Measurements from ENCODE around the gene ATE1. TPM values are rescaled to one million over a fixed set of nuclear protein-coding genes. Genes with fewer than 3 reads are reported as not detected.
"Not testable (repeated sequence)": the region's sequence is repeated elsewhere in the genome, so short reads cannot be mapped to it uniquely, and the experiment has no call there.

Gene ATE1
- polyA plus RNA-seq, 5 donors: 21.4 to 40.1 (median 36.8) TPM

DNA sequence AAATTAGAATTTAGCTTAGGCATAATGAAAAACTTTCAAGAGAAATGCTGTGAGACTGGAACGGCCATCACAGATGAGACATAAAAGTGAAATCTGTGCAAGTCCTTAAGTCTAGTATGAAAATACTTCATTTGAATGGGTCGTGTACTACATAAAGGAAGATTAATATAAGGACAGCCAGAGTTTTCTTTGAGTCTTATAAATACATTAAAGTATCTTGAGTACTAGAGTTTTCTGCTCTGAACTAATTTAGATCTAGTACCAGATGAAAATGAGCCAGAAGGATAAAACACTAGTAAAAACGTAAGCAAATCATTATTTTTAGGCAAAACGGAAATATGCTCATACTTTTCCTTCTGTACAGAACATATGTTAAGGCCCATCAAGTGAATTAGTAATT lies 93.1 kb downstream of the ATE1 start:
- DNase-seq: no peak

GRCh38 chr10:121833387-121833786 lies 94.4 kb downstream of the ATE1 start:
- DNase-seq: no peak

GRCh38 chr10:121832647-121833046 lies 95.2 kb downstream of the ATE1 start:
- DNase-seq: no peak

- DNase-seq: no peak
Observed at GRCh38 chr10:121831777-121832176, 96.1 kb downstream of the ATE1 start.

- DNase-seq: no peak
Observed at GRCh38 chr10:121831237-121831636, 96.6 kb downstream of the ATE1 start.

GRCh38 chr10:121830101-121830500 lies 97.7 kb downstream of the ATE1 start:
- DNase-seq: no peak

DNA sequence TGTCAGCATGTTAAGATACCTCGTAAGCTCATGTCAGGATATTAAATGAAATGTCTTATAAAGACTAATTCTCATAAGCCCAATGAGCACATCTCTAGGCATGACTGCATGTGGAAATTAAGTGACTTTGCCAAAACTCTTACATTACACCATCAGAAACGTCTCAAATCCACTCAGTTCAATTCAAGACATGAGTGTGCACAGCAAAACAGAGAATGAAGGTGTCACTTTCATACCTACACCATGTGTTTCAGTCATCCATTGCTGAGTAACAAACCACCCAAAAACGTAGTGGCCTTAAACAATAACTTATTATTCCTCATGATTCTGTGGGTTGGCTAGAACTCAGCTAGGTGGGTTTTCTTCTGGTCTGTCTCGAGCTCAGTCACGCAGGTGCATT lies 99.8 kb downstream of the ATE1 start:
- no peak for DNase-seq

DNA sequence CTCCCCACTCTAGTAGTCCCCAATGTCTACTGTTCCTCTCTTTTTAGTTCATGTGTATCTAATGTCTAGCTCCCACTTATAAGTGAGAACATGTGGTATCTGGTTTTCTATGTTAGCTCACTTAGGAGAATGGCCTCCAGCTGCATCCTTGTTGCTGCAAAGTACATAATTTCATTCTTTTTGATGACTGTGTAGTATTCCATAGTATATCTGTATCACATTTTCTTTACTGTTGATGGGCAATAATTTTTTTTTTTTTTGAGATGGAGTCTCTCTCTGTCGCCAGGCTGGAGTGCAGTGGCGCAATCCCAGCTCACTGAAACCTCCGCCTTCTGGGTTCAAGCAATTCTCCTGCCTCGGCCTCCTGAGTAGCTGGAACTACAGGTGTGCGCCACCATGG lies 101.1 kb downstream of the ATE1 start:
- not testable (repeated sequence) for DNase-seq

DNA sequence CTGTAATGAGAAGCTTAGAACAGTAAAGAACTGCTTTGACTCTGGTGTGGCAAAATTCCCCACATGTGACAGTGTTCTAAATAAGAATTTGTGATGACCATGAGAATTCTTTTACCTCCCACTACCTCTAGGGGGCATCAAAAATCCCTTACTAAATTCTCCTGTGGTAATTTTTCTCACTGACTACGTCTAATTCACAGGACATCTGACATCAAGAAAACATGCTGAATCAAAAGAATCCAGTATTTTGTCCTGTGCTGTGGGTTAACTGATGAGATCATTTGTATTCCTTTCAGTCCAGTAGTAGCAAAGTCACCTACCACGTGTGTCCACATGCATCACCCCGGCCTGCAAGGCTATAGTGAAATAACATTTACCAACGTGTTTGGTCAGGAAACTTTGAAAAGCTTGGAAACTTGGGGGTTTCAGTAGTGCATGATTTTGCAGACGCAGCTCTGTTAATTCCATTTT lies 103.8 kb downstream of the ATE1 start:
- peak in 1 of 2 donors; percentile 8 for DNase-seq

- no peak for DNase-seq
Observed at GRCh38 chr10:121822724-121823123, 105.1 kb downstream of the ATE1 start.

DNA sequence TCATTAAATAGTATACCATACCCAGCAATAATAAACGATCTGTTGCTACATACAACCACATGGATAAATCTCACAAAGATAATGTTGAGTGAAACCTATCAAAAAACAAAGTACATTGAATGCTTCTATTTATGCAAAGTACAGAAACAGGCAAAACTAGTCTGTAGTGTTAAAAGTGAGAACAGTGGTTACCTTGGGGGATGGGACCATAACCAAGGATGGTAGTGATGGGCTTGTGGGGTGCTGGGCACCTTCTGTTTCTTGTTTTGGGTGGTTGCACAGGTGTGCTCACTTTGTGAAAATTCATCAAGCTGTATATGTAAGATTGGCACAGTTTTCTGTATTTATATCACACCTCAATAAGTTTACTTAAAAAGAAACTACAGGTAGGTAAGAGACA lies 105.7 kb downstream of the ATE1 start:
- DNase-seq: no peak

- no peak for DNase-seq
Observed at GRCh38 chr10:121819049-121819448, 108.8 kb downstream of the ATE1 start.

DNA sequence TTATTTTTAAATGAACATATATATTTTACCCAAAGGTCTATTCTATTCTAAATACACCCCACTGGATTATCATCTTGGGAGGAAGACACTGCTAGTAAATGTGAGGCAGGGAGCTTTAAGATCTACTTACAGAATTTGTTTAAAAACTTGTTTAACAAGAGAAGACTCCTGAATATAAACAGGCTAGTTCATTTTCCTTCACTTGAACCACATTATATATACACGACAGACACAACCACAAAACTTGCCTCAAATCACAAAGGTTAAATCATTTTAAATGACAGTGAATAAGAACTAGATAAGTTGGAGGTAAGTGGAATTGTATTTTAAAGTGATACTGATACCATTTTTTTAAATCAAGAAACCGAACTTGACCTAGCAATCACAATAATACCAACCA lies 109.2 kb downstream of the ATE1 start:
- DNase-seq: no peak

DNA sequence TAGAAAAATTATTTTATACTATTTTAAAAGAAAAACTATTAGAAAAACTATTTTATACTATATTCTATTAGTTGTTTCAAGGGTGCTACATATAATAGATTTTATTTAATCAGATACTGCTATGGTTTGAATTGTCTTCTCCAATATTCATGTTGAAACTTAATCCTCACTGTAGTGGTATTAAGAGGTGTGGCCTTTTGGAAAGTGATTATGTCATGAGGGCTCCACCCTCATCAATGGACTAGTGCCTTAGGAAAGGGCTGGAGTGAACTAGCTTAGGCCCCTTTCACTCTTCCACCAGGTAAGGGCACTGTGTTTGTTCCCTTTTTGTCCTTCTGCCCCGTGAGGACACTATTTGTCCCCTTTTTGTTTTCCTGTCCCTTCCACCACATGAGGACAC lies 111.6 kb downstream of the ATE1 start:
- DNase-seq: no peak

GRCh38 chr10:121813857-121814256 lies 114.0 kb downstream of the ATE1 start:
- no peak for DNase-seq

GRCh38 chr10:121813211-121813815 lies 114.5 kb downstream of the ATE1 start:
- DNase-seq: no peak

GRCh38 chr10:121812031-121812430 lies 115.8 kb downstream of the ATE1 start:
- no peak for DNase-seq

DNA sequence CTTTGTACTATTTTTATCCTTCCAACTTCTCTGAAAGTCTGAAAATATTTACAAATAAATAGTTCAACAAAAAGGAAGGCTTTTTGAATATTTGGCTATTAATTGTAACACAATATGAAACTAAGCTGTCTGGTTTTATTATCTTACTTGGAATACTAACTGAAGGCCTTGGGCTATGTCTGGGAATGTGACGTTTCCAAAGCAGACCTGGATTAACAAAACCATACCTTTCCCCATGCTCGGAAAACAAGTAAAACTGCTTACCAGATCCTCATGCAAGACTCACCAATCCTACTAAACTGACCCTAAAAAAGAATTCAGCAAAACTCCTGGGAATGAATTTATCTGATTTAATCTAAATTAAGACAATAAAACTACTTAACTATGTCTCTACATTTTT lies 116.4 kb downstream of the ATE1 start:
- no peak for DNase-seq

GRCh38 chr10:121808835-121809234 lies 119.0 kb downstream of the ATE1 start:
- DNase-seq: no peak

DNA sequence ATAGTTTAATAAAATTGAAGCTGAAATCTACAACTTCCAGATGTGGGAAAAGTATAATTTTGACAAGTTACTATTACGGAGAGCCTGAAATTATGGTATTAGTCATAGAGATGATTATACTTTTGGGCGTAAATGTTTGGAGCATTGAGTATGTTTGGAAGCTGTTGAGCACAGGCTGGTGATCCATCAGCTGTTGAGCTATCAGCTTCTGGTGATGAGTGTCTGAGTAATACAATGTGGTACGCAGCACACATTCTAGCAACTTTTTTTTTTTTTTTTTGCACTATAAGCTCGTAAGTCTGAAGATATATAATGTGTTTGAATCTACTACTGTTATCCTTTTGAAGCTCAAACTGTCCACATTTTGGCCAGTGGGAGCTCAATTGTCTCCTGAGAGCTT lies 123.4 kb downstream of the ATE1 start:
- no peak for DNase-seq

DNA sequence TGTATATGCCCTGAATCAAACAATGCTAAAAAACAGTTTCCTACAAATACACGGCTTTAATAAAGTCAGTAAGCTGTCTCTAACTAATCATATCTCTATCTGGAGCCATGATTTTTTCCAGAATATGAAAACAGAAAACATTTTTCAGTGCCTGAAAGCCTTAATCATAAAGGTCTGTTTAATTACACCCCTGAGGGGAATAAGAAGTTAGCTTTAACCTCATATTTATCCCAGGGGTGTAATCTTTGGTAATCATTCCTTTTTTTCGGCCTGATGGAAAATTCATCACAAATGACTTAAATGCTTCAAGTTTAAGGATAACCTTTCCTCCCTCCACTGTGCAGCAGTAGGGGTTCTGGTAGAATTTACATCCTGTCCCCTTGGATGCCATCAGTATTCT lies 124.2 kb downstream of the ATE1 start:
- no peak for DNase-seq

- DNase-seq: no peak
Observed at GRCh38 chr10:121800831-121801230, 127.0 kb downstream of the ATE1 start.

GRCh38 chr10:121800146-121800545 lies 127.7 kb downstream of the ATE1 start:
- no peak for DNase-seq

DNA sequence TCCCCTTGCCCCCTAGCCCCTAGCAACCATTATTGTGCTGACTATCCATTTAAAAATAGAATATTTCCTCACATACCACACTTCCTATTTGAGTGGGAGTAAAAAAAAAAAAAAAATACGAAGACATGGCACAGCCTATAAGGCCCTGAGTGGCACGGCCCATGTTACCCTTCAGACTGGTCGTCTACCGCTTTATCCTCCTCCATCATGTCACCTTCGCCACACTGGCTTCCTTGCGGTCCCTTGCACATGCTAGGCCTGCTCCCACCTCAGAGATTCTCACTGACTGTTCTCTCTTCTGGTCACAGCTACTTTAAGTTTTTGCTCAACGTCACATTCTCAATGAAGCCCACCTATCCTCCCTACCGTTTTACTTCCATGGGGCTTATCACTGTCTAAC lies 130.3 kb downstream of the ATE1 start:
- DNase-seq: no peak
